Activated CD4-positive, alpha-beta T cell treated with anti-CD3 and anti-CD28 coated beads, Interleukin-2, Interleukin-6, amounts not matched to agents 100 ng/mL and 50 ng/mL, durations not matched to agents 16 hours and 8 hours (primary cell): ENCODE measurements around the gene GPX7.
A peak's percentile ranks its signal among the peaks of the same experiment; 100 is the strongest.

Experiments used
- DNase-seq: peaks from one replicate; pipeline ENCODE4 v3.0.0-alpha.2; 2020

GPX7 gene

DNA sequence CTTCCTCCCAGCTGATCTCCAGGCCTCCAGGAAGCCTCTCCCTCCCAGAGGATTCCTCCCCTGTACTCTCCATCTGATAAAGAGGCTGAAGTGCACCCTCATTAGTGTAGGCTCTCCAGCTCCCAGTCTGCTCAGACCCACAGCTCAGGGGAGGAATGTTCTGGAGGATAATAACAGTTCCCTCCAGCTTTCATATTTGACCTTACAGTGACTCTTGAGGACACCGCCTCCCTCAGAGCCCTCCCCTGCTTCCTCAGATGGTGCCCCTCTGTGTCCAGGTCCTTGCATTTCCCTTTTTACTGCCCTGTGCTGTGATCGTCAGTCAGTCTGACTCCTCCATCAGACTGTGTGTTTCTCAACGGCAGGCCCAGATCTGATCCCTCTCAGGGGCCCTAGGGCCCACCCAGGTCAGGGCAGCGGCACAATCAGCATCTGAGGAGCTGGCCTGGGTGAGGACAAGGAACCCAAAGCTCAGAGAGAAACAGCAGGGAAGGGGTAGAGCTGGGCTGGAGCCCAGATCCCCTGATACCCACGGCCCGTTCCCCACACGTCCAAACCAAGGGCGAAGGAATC, 29.7 kb downstream of the GPX7 start:
- DNase-seq = no peak

DNA sequence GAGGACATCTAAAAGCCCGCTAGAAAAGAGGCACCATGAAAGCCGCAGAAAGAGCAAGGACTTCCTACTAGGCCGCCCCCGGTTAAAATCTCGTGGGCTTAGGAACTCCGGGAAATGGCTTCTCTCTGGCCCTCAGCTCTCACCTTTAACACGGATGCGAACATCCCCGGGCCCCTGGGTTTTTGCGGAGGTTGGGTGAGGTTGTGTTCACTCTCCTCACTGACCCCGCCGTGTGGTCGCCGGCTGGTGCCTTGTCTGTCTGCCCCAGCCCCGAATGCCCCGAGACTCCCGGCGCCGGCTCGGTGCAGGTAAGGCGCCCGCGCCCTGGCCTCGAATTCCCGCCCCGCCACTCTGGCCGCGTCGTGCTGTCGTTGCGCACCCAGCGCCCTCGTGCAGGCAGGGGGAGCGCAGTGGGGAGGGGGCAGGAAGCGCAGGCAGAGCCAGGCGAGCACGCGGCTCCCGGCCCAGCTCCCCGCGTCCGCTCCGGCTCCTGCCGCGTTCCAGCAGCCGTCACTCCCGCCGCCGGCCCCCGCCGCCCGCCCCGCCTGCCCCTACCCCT, 30.6 kb downstream of the GPX7 start, which contains the start of gene SHISAL2A:
SHISAL2A (plus strand) TSS at position 437 of the 559 bp plus-strand sequence. CDS start 326 bp downstream, outside the sequence.
- peak; percentile 47 for DNase-seq

DNA sequence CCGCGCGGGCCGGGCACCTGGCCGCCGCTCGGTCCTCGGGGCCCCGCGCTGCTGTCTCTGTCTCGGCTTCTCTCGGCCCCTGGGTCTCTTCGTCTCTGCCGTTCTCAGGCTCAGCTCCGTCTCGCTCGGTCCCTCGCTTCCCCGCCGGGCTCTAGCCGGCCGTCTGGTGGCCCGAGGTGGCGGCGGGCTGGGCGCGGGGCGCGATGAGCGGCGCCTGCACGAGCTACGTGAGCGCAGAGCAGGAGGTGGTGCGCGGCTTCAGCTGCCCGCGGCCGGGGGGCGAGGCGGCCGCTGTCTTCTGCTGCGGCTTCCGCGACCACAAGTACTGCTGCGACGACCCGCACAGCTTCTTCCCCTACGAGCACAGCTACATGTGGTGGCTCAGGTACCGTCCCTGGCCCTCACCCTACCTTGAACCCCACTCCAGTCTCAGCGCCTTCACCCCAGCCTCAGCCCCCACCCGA, 31.2 kb downstream of the GPX7 start:
- DNase-seq = peak; percentile 31

DNA sequence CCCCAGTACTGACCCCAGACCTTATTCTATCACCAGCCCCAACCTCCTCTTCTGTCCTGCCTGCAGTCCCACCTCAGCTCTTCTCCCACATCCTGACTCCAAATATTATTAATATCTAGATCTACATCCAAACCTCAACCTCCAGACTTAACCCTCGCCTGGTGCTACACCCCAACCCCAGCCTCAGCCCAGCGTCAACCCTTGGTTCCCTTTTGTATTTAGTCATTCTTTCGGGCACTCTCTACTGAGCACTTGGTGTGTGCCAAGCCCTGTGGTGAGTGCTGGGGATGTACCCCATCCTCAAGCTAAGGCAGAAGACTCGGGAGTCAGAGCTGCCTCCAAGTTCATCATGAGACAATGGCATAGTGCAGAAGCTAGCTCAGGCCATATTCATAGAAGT, 31.9 kb downstream of the GPX7 start:
- DNase-seq = peak; percentile 34

DNA sequence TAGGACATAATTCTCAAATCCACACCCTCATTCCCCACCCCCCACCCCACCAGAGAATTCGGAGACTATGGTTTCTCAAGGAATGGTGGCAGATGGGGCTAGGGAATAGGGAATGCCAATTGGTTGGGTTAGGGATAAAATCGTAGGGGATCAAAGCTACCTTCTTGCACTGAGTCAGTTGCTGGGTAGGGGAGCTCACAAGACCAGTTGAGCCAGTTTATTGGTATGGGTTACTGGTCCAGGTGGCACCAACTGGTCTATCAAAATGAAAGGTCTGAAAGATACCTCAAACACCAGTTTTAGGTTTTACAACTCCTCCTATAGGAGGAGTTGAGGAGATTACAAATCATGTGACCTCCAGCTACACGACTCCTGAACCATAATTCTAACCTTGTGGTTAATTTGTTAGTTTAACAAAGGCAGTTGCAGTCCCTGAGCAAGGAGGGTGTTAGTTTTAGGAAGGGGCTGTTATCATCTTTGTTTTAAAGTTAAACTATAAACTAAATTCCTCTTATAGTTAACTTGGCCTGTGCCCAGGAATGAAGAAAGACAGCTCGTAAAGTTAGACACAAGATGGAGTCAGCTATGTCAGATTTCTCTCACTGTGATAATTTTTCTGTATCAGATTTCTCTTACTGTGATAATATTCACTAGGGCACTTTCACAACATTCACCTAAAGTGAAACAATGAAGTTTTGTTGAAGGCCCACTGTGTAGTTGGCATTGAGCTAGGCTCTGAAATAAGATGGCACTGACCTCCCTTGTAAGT, 33.3 kb downstream of the GPX7 start:
- DNase-seq = peak; percentile 18

DNA sequence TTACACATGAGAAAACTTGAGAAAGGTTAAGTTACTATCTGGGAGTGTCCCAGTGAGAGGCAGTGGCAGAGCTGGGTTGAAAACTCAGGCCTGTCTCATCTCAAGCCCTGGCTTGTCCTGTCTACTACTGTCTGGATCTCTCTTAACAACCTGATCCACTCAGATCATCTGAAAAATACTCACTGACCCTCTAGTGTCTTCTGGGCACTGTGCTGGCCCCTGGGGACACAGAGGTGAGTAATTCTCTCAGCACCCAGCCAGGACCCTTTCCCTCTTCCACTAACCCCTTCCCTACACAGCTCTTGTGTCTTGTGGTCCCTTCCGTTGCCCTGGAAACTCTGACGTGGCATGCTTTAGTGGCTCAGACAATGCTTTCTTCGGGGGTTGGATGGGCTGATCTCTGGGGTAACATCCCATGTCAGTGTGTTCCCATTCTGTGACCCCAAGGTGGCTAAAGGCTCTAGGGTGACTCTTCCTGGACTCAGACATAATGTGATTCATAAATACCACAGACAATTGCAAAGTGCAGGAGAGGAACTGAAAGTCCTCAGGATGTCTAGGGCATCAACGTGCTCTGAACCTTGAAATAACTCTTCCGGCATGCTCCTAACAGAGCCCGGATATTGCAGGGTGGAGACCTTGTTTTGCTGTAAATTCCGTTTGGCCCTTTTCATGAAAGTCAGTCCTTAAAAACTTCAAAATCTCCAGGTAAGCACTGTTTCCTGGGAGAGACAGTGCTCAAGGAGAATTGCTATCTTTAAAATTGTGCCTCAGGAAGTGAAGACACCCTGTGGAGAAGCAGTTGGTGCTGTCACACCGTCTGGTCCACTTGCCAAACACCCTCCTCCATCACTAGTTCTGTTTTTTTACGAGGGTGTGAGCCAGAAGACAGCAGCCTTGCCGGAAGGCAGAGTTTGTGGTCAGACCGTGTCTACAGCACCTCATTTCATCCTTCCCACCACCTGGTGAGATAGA, 34.8 kb downstream of the GPX7 start:
- DNase-seq = peak; percentile 69

DNA sequence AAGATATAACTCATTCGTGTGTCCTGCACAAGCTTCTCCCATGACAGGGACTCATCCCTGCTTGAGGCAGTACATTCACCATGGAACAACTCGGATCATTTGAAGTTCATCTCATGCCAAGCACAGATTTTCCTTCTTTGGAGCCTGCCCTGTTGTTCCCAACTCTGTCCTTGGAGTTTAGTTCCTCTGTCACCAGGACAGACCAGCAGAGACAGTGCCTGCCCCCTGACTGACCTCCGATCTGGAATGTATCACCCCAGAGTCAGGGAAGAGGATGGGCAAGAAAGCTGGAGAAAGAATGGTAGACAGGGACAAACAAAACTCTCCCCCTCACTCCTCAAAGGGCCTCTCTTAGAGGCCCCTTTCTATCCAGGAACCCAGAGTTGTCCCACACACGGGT, 35.8 kb downstream of the GPX7 start:
- no peak for DNase-seq

DNA sequence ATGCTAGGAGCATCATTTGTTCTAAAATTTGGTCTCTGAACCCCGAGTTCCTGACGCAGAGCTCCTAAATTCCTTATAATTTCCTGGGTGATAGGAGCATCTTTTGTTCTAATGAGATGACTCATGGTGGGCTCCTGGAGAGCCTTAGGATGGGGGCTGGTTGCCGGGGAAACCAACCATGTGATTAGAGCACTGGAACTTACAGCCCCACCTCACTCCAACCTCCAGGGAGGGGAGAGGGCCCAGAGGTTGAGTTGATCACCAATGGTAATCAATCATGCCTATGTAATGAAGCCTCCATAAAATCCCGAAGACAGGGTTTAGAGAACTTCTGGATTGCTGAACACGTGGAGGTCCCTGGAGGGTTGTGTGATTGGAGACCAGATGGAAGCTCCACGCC, 38.5 kb downstream of the GPX7 start:
- no peak for DNase-seq

DNA sequence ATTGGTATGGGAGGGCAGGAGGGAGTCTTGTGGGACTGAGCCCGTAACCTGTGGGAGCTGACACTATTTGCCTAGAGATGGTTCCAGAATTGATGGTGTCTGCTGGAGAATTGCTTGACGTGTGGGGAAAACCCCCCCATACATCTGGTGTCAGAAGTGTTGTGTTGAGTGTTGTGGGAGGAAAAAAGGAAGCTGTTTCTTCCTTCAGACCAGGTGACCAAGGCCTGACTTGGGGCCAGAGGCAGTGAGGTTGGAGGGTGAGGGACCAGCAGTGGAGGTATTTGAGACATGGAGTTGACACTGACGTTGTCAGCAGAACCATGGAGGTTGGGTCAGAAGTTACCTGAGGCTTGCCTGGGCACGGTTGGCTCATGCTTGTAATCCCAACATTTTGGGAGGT, 39.1 kb downstream of the GPX7 start:
- DNase-seq = no peak

DNA sequence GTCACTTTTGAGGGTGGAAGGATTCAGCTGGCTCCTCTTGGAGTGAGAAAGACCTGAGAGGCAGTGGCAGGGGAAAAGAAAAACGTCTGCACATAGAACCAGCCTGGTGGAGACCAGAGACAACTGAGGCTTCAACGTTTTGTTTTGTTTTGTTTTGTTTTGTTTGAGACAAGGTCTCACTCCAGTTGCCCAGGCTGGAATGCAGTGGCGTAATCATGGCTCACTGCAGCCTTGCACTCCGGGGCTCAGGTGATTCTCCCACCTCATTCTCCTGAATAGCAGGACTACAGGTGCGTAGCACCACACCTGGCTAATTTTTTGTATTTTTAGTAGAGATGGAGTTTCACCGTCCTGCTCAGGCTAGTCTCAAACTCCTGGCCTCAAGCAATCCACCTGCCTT, 43.1 kb downstream of the GPX7 start:
- DNase-seq = no peak

DNA sequence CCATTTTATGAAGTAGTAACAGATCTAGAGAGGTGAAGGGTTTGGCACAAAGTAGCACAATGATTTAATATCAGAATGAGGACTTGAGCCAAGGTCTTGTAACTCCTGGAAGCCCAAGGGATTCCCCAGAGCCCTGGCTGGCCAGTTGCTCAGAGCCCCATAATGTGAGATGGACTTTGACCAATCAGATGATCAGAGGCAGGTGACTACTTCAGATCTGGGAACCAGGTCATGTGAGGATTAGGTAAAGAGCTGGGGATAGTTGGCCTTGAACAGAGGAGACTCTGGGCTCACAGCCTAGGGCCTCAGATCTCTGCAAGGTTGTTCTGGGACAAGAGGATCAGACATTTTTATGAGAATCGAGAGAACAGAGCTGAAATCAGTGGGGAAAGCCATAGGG, 49.7 kb downstream of the GPX7 start:
- DNase-seq = no peak

DNA sequence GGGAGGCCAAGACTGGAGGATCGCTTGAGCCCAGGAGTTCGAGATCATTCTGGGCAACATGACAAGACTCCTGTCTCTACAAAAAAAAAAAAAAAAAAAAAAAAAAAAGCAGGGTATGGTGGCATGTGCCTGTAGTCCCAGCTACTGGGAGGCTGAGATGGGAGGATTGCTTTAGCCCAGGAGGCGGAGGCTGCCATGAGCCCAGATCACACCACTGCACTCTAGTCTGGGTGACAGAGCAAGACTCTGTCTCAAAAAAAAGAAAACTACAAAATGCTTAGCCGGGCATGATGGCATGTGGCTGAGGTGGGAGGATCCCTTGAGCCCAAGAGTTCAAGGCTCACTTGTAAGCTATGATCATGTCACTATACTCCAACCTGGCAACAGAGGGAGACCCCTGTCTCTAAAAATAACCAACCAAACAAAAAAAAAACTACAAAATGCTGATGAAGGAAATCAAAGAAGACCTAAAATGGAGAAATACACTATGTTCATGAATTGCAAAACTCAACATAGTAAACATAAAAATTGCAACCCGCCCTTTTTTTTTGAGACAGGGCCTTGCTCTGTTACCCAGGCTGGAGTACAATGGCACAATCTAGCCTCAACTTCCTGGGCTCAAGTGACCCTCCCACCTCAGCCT, 51.2 kb downstream of the GPX7 start:
- no peak for DNase-seq

DNA sequence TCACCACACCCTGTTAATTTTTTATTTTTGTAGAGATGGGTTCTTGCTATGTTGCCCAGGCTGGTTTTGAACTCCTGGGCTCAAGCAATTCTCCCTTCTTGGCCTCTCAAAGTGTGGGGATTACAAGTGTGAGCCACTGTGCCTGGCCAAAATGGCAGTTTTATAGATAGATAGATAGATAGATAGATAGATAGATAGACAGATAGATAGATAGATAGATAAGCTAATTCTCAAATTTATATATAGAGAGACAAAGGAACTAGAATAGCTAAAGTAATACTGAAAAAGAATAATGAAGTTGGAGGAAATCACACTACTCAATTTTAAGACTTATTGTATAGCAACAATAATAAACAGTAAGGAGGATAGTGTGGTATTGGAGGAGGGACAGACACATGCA, 51.9 kb downstream of the GPX7 start:
- no peak for DNase-seq

DNA sequence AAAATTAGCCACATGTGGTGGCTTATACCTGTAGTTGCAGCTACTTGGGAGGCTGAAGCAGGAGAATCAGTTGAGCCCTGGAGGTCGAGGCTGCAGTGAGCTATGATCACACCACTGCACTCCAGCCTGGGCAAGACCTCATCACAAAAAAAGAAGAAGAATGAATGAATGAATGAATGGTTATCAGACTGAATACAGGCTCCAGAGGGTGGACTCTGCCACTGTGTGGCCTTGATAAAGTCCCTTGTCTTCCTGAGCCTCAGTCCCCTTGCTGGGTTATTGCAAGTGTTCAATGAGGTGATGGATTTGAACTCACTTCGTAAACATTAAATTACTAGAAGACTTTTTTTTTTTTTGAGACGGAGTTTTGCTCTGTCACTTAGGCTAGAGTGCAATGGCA, 55.5 kb downstream of the GPX7 start:
- no peak for DNase-seq
